GM18526 (cell line): ENCODE measurements around the gene S1PR3.

Source experiments
- POLR2A ChIP-seq: IDR thresholded peaks from 3 replicates; pipeline ENCODE4 v1.6.1; 2011; ENCODE audit not compliant: insufficient read length; ENCODE audit errors: extremely low read depth

The S1PR3 gene

GRCh38 chr9:88991066-88992034 is at the start of gene S1PR3:
S1PR3 (plus strand) TSS chr9:88991468; CDS start chr9:89001201, 9,733 bp downstream.
- no peak for TF ChIP-seq POLR2A

GRCh38 chr9:88942411-88942810 is 48.9 kb upstream of the S1PR3 start:
- no peak for TF ChIP-seq POLR2A

GRCh38 chr9:88945636-88946333 is 45.5 kb upstream of the S1PR3 start:
- no peak for TF ChIP-seq POLR2A

GRCh38 chr9:88947581-88948573 is 43.4 kb upstream of the S1PR3 start:
- TF ChIP-seq POLR2A: no peak

- no peak for TF ChIP-seq POLR2A
Measured at GRCh38 chr9:88949425-88949824, 41.8 kb upstream of the S1PR3 start.

GRCh38 chr9:88949961-88950340 is 41.3 kb upstream of the S1PR3 start:
- no peak for TF ChIP-seq POLR2A

GRCh38 chr9:88950341-88951154 is 40.7 kb upstream of the S1PR3 start:
- no peak for TF ChIP-seq POLR2A

GRCh38 chr9:88951155-88951542 is 40.1 kb upstream of the S1PR3 start:
- no peak for TF ChIP-seq POLR2A

GRCh38 chr9:88952086-88952615 is 39.1 kb upstream of the S1PR3 start:
- TF ChIP-seq POLR2A: no peak

GRCh38 chr9:88952976-88953375 is 38.3 kb upstream of the S1PR3 start:
- TF ChIP-seq POLR2A: no peak

GRCh38 chr9:88953381-88954029 is 37.8 kb upstream of the S1PR3 start:
- TF ChIP-seq POLR2A: no peak

- no peak for TF ChIP-seq POLR2A
Measured at GRCh38 chr9:88954066-88954465, 37.2 kb upstream of the S1PR3 start.

GRCh38 chr9:88957526-88957925 is 33.7 kb upstream of the S1PR3 start:
- no peak for TF ChIP-seq POLR2A
